Mesodermal cell (in vitro differentiated cells): Measurements from ENCODE around the gene CDH2.

Experiments
- H3K27ac ChIP-seq: 2 replicates; pipeline ENCODE4 v1.7.0; 2013; ENCODE audit warnings: mild to moderate bottlenecking, low read depth, low read length, moderate library complexity; ENCODE audit not compliant: severe bottlenecking
- H3K36me3 ChIP-seq: 2 replicates; pipeline ENCODE4 v1.7.1; 2013; ENCODE audit warnings: mild to moderate bottlenecking, low read length, moderate library complexity; ENCODE audit not compliant: control insufficient read depth, insufficient read depth
- H3K4me1 ChIP-seq: one replicate; pipeline ENCODE4 v1.7.1; 2013; ENCODE audit warnings: mild to moderate bottlenecking, low read length; ENCODE audit not compliant: insufficient read depth, control insufficient read depth, poor library complexity, severe bottlenecking
- H3K4me3 ChIP-seq: 2 replicates; pipeline ENCODE4 v1.7.0; 2013; ENCODE audit warnings: low read length, control low read depth, mild to moderate bottlenecking; ENCODE audit not compliant: insufficient read depth, poor library complexity, severe bottlenecking; ENCODE audit errors: extremely low read depth
- H3K9me3 ChIP-seq: 2 replicates; pipeline ENCODE4 v1.7.1; 2013; ENCODE audit warnings: mild to moderate bottlenecking, low read length, moderate library complexity; ENCODE audit not compliant: control insufficient read depth
- WGBS, 2 experiments: methylation state at CpG; one replicate each; pipeline ENCODE4 v1.1.5; 2013; ENCODE audit warnings: missing lambda C conversion rate in 2 of 2; ENCODE audit not compliant: insufficient coverage in 2 of 2; 5-methylcytosine and 5-hydroxymethylcytosine counted together

Gene CDH2

GRCh38 chr18:28167835-28168349 lies 9.0 kb downstream of the CDH2 start:
- H3K9me3 ChIP-seq: no peaks in the 10 kb centered on the region
- peaks cover 25% of the 10 kb centered on the region for H3K36me3 ChIP-seq
- H3K4me3 ChIP-seq: no peak overlapping the region
- no peak overlapping the region for H3K27ac ChIP-seq
- 100% methylated on average over 3 of the region's 8 CpGs; no CpG with 5 or more reads in 1 of the 2 experiments for WGBS, 2 experiments
- H3K4me1 ChIP-seq: peaks cover 10% of the 10 kb centered on the region

- Histone ChIP-seq H3K4me3 (no peak overlapping the region), H3K9me3 (no peaks in the 10 kb centered on the region), H3K27ac (no peak overlapping the region), H3K4me1 (peaks cover 17% of the 10 kb centered on the region), H3K36me3 (peaks cover 22% of the 10 kb centered on the region)
- WGBS, 2 experiments: 100% methylated on average over 1 of the region's 1 CpG; no CpG with 5 or more reads in 1 of the 2 experiments
Observed at GRCh38 chr18:28164771-28165483, 12.0 kb downstream of the CDH2 start.

GRCh38 chr18:28163201-28163775 lies 13.6 kb downstream of the CDH2 start:
- WGBS, 2 experiments: no CpG with 5 or more reads among the region's 2 CpGs
- no peak overlapping the region for H3K4me3 ChIP-seq
- H3K27ac ChIP-seq: no peak overlapping the region

GRCh38 chr18:28161608-28162599 lies 15.0 kb downstream of the CDH2 start:
- Histone ChIP-seq H3K9me3 (no peaks in the 10 kb centered on the region), H3K4me1 (peaks cover 27% of the 10 kb centered on the region), H3K36me3 (peaks cover 9% of the 10 kb centered on the region), H3K4me3 (no peak overlapping the region), H3K27ac (no peak overlapping the region)
- 83 to 90% methylated on average over 5 to 8 of the region's 9 CpGs for WGBS, 2 experiments

More at GRCh38 chr18:28163201-28163775, 13.6 kb downstream of the CDH2 start:
- H3K36me3 ChIP-seq: peaks cover 19% of the 10 kb centered on the region
- no peaks in the 10 kb centered on the region for H3K9me3 ChIP-seq
- H3K4me1 ChIP-seq: peaks cover 29% of the 10 kb centered on the region

- no peaks in the 10 kb centered on the region for H3K9me3 ChIP-seq
- no peak overlapping the region for H3K4me3 ChIP-seq
- H3K4me1 ChIP-seq: peaks cover 40% of the 10 kb centered on the region
- peaks cover 15% of the 10 kb centered on the region for H3K36me3 ChIP-seq
- peak overlapping the region; percentile 24 for H3K27ac ChIP-seq
- 81 to 83% methylated on average over 2 of the region's 2 CpGs for WGBS, 2 experiments
Observed at GRCh38 chr18:28159055-28159454, 17.9 kb downstream of the CDH2 start.

GRCh38 chr18:28158083-28158581 lies 18.8 kb downstream of the CDH2 start:
- WGBS, 2 experiments: 90% methylated on average over 3 of the region's 4 CpGs; no CpG with 5 or more reads in 1 of the 2 experiments
- peaks cover 49% of the 10 kb centered on the region for H3K4me1 ChIP-seq
- peak overlapping the region; percentile 84 for H3K27ac ChIP-seq
- H3K4me3 ChIP-seq: no peak overlapping the region
- H3K36me3 ChIP-seq: peaks cover 15% of the 10 kb centered on the region
- no peaks in the 10 kb centered on the region for H3K9me3 ChIP-seq

- Histone ChIP-seq H3K4me1 (peaks cover 50% of the 10 kb centered on the region), H3K4me3 (no peak overlapping the region), H3K27ac (peak overlapping the region; percentile 68), H3K9me3 (no peaks in the 10 kb centered on the region), H3K36me3 (peaks cover 15% of the 10 kb centered on the region)
- WGBS, 2 experiments: 62 to 100% methylated on average over 1 to 2 of the region's 3 CpGs
Observed at GRCh38 chr18:28153485-28154065, 23.4 kb downstream of the CDH2 start.

- 58 to 62% methylated on average over 3 of the region's 3 CpGs for WGBS, 2 experiments
- H3K27ac ChIP-seq: peak overlapping the region; percentile 68
- H3K36me3 ChIP-seq: peaks cover 15% of the 10 kb centered on the region
- H3K4me1 ChIP-seq: peaks cover 51% of the 10 kb centered on the region
- no peaks in the 10 kb centered on the region for H3K9me3 ChIP-seq
- H3K4me3 ChIP-seq: no peak overlapping the region
Observed at GRCh38 chr18:28152754-28153153, 24.2 kb downstream of the CDH2 start.

- 46 to 54% methylated on average over 4 of the region's 4 CpGs for WGBS, 2 experiments
- H3K4me3 ChIP-seq: no peak overlapping the region
- peaks cover 15% of the 10 kb centered on the region for H3K36me3 ChIP-seq
- peak overlapping the region; percentile 68 for H3K27ac ChIP-seq
- H3K9me3 ChIP-seq: no peaks in the 10 kb centered on the region
- peaks cover 55% of the 10 kb centered on the region for H3K4me1 ChIP-seq
Observed at GRCh38 chr18:28152354-28152753, 24.6 kb downstream of the CDH2 start.

- Histone ChIP-seq H3K36me3 (peaks cover 11% of the 10 kb centered on the region), H3K27ac (no peak overlapping the region), H3K9me3 (no peaks in the 10 kb centered on the region), H3K4me1 (peaks cover 55% of the 10 kb centered on the region), H3K4me3 (no peak overlapping the region)
- 71 to 75% methylated on average over 1 of the region's 1 CpG for WGBS, 2 experiments
Observed at GRCh38 chr18:28151434-28151833, 25.5 kb downstream of the CDH2 start.
